Gastroesophageal sphincter (tissue), 4 donors: ENCODE data around the gene SSUH2. TPM values are rescaled to one million over a fixed set of nuclear protein-coding genes. Genes with fewer than 3 reads are reported as not detected.
"Not testable (repeated sequence)": the region's sequence is repeated elsewhere in the genome, so short reads cannot be mapped to it uniquely, and the experiment has no call there.

Experiments used
- ATAC-seq: fragments of 150-250 bp; one replicate; pipeline ENCODE4 v1.9.1; 2016; ENCODE audit warnings: mild to moderate bottlenecking, moderate library complexity
- H3K27ac ChIP-seq, 4 donors: fragments of 200-600 bp; sonication (generic) in 3 of 4; 1 replicate in 3 of 4; 2 replicates in 1 of 4; pipeline ENCODE4 v1.5.1; 2016 to 2019
- H3K27me3 ChIP-seq: fragments of 200-600 bp; sonication (generic); one replicate; pipeline ENCODE4 v1.5.1; 2019
- H3K36me3 ChIP-seq, 2 donors: fragments of 200-600 bp; sonication (generic); one replicate each; pipeline ENCODE4 v1.5.1; 2019; ENCODE audit warnings: control low read depth in 1 of 2
- H3K4me1 ChIP-seq, 3 donors: fragments of 200-600 bp; sonication (generic); 1 replicate in 2 of 3; 2 replicates in 1 of 3; pipeline ENCODE4 v1.5.1; 2016 to 2019; ENCODE audit warnings: control low read depth in 2 of 3
- H3K4me3 ChIP-seq, 2 donors: fragments of 200-600 bp; sonication (generic); one replicate each; pipeline ENCODE4 v1.5.1; 2019; ENCODE audit warnings: mild to moderate bottlenecking in 1 of 2, moderate library complexity in 1 of 2
- H3K9me3 ChIP-seq, 3 donors: fragments of 200-600 bp; sonication (generic); one replicate each; pipeline ENCODE4 v1.5.1; 2017 to 2019; ENCODE audit warnings: control low read depth in 2 of 3
- EP300 ChIP-seq: sonication (generic); formaldehyde crosslinking; IDR thresholded peaks from one replicate; pipeline ENCODE4 v1.6.1; 2017; ENCODE audit warnings: antibody characterized with exemption, mild to moderate bottlenecking
- POLR2A ChIP-seq, 2 donors: fragments of 450-650 bp; IDR thresholded peaks; one replicate each; pipeline ENCODE4 v1.6.1; 2017; ENCODE audit warnings: antibody characterized with exemption in 2 of 2, mild to moderate bottlenecking in 2 of 2, moderate library complexity in 1 of 2
- POLR2AphosphoS5 ChIP-seq: sonication (generic); formaldehyde crosslinking; IDR thresholded peaks from one replicate; pipeline ENCODE4 v1.6.1; 2017; ENCODE audit warnings: antibody characterized with exemption
- WGBS, 2 donors: methylation state at CpG; one replicate each; pipeline ENCODE4 v1.1.5; 2018; ENCODE audit warnings: low coverage in 1 of 2; 5-methylcytosine and 5-hydroxymethylcytosine counted together
- total RNA-seq, 4 donors: library from RNA; depleted of rRNA; stranded (reverse); fragments of >200 nt; gene quantifications; one replicate each; pipeline ENCODE4 v1.1.0, GENCODE V29; 2016
- TF ChIP-seq, protein P1 (sequence below), 4 experiments: fragments of 200-600 bp in 2 of 4; fragments of 450-650 bp in 2 of 4; sonication (generic) in 1 of 4; IDR thresholded peaks; one replicate each; pipeline ENCODE4 v1.5.1; 2017 to 2019; ENCODE audit warnings: antibody characterized with exemption in 4 of 4, mild to moderate bottlenecking in 2 of 4, moderate library complexity in 2 of 4

The SSUH2 gene
- total RNA-seq, 4 donors from 2014 or later: 0.27 to 3.8 TPM; not detected in 2

DNA sequence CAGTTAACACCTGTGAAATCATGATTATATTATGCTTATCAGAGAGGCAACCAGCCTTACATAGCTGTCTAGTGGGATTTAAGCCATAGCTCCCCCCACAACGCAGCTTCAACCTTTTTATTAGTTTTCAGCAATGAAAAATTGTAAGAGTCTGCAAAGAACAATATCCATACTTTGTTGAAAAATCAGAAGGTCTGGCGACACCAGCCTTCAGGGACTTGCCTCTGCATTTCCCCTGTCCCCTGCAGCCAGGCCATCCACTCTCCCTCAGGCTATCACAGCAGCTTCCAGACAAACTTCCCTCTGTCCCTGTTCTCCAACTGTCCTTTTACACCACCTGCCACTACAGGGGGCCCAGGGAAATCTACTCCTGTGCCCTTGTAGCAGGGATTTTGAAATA, 59.9 kb downstream of the SSUH2 start:
- Histone ChIP-seq H3K9me3 (no peaks in the 10 kb centered on the region), H3K27me3 (no peaks in the 10 kb centered on the region), H3K4me3 (no peak overlapping the region), H3K36me3 (no peaks in the 10 kb centered on the region), H3K4me1 (no peaks in the 10 kb centered on the region), H3K27ac (no peak overlapping the region)
- TF ChIP-seq POLR2AphosphoS5: no peak
- TF ChIP-seq, protein P1, sequence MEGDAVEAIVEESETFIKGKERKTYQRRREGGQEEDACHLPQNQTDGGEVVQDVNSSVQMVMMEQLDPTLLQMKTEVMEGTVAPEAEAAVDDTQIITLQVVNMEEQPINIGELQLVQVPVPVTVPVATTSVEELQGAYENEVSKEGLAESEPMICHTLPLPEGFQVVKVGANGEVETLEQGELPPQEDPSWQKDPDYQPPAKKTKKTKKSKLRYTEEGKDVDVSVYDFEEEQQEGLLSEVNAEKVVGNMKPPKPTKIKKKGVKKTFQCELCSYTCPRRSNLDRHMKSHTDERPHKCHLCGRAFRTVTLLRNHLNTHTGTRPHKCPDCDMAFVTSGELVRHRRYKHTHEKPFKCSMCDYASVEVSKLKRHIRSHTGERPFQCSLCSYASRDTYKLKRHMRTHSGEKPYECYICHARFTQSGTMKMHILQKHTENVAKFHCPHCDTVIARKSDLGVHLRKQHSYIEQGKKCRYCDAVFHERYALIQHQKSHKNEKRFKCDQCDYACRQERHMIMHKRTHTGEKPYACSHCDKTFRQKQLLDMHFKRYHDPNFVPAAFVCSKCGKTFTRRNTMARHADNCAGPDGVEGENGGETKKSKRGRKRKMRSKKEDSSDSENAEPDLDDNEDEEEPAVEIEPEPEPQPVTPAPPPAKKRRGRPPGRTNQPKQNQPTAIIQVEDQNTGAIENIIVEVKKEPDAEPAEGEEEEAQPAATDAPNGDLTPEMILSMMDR (IDR thresholded peaks at IDR 0.05): no peak
- TF ChIP-seq EP300: no peak
- no peak for TF ChIP-seq POLR2A (IDR thresholded peaks at IDR 0.05)
- no peak for ATAC-seq
- WGBS, 2 donors: 100% methylated on average over 1 of the region's 2 CpGs; no CpG with 5 or more reads in 1 of the 2 donors

DNA sequence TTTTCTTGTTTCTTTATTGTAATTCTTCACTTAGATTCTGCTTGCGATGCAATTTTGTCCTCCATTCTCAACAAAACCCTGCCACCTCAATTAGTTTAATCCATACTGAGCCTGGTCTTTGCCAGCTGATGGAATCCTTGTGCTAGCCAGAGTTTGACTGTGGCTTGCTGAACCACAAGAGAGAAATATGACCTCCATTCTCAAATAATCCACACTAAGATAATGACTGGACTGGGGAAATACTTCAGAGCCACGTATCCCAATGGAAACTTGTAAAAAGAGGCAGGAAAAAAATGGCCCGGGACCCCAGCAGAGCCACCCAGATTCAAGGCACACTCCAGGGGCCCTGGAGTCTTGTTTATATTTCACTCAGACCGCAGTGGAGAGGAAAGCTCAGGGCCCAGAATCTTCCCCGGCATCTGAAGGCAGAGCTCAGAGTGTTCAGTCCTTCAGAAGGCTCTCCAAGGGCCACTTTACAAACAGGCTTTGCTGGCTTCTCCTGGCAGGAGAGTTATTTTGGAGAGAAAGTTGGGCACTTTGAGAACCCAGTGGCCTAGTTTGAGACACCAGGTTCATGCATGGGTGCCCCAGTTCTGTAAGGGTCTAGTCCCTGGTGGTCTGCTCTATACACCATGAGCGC, 62.7 kb downstream of the SSUH2 start:
- peaks cover 0 to 5% (median 0%) of the 10 kb centered on the region in 3 donors for H3K9me3 ChIP-seq
- whole genome bisulfite sequencing, 2 donors: 90 to 96% methylated on average over 4 to 5 of the region's 6 CpGs
- no peak for ATAC-seq
- no peaks in the 10 kb centered on the region for H3K36me3 ChIP-seq
- no peak overlapping the region for H3K4me3 ChIP-seq
- H3K27me3 ChIP-seq: no peaks in the 10 kb centered on the region
- H3K27ac ChIP-seq: no peak overlapping the region
- TF ChIP-seq, protein P1 (IDR thresholded peaks at IDR 0.05): no peak
- TF ChIP-seq POLR2A (IDR thresholded peaks at IDR 0.05) (no peak), EP300 (no peak), POLR2AphosphoS5 (no peak)
- no peaks in the 10 kb centered on the region for H3K4me1 ChIP-seq

DNA sequence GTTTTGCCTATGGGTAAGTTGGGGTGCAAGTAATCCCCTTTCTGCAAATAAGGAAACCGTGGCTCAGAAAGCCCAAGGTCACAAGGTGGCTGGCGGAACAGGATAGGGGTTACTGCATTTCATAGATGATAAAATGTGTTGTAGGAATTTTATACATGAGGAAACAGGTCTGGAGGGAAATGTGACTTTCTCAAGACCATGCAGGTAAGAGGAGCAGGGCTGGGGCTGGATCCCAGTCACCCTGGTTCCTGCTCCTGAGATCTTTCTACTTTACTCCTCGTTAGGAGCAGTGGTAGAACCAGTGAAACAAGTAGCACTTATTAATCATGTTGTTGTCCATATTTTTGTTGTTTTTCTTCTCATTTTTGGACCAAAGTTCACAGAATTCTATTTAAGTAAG, 63.2 kb downstream of the SSUH2 start:
- no peaks in the 10 kb centered on the region for H3K36me3 ChIP-seq
- H3K27ac ChIP-seq: no peak overlapping the region
- H3K4me1 ChIP-seq: no peaks in the 10 kb centered on the region
- WGBS, 2 donors: 90 to 92% methylated on average over 2 to 3 of the region's 3 CpGs
- TF ChIP-seq, protein P1 (IDR thresholded peaks at IDR 0.05): no peak
- TF ChIP-seq POLR2A (IDR thresholded peaks at IDR 0.05) (no peak), POLR2AphosphoS5 (no peak), EP300 (no peak)
- H3K4me3 ChIP-seq: no peak overlapping the region
- H3K9me3 ChIP-seq: peaks cover 0 to 5% (median 0%) of the 10 kb centered on the region in 3 donors
- no peak for ATAC-seq
- no peaks in the 10 kb centered on the region for H3K27me3 ChIP-seq

DNA sequence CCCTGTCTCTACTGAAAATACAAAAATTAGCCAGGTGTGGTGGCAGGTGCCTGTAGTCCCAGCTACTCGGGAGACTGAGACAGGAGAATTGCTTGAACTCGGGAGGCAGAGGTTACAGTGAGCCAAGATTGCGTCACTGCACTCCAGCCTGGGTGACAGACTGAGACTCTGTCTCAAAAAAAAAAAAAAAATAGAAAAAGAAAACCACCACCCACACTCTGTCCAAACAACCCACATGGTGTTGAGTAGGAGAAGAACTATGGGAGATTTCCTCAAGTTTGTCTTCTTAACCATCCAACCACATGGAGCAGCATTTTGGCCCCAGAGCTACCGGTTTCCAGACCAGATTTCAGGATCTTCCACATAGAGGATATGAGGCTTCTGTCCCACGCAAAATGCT, 64.2 kb downstream of the SSUH2 start:
- ATAC-seq, H3K4me1 ChIP-seq, H3K27me3 ChIP-seq, H3K36me3 ChIP-seq, H3K27ac ChIP-seq, H3K4me3 ChIP-seq, H3K9me3 ChIP-seq: not testable (repeated sequence)
- WGBS, 2 donors: 44 to 71% methylated on average over 3 to 4 of the region's 5 CpGs

DNA sequence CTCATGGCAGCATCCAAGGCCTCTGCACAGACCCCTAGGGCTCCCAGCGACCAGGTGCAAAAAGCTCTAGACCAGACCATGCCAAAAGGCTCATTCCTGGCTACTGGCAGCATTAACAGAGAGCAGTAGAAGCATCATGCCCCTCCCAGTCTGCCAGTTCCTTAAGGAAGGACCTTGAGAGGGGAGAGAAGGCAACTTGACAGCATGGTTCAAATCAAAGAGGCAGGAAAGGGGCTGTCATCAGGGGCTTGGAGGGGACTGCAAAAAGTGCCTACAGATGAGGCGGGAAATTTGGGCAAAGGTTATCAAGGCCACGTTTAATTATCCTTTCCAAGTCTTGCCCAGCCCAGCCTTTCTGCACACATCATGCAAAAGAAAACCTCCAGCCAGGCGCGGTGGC, 64.7 kb downstream of the SSUH2 start:
- TF ChIP-seq POLR2AphosphoS5 (no peak), EP300 (no peak), POLR2A (IDR thresholded peaks at IDR 0.05) (no peak)
- TF ChIP-seq, protein P1 (IDR thresholded peaks at IDR 0.05): no peak
- Histone ChIP-seq H3K4me1 (no peaks in the 10 kb centered on the region), H3K9me3 (peaks cover 0 to 5% (median 0%) of the 10 kb centered on the region in 3 donors), H3K27me3 (no peaks in the 10 kb centered on the region), H3K4me3 (no peak overlapping the region), H3K36me3 (no peaks in the 10 kb centered on the region), H3K27ac (no peak overlapping the region)
- WGBS, 2 donors: 67 to 70% methylated on average over 3 to 5 of the region's 5 CpGs
- no peak for ATAC-seq
